IMR-90 (cell line): ENCODE results near the gene RIMBP2. TPM values are rescaled to one million over a fixed set of nuclear protein-coding genes. Genes with fewer than 3 reads are reported as not detected.

Experiments used
- ATAC-seq: fragments of 200-7000 bp; cut with Tn5 transposase; 2 replicates; pipeline ENCODE4 v1.9.1; 2020; ENCODE audit warnings: low read depth, mild to moderate bottlenecking, moderate library complexity
- BruUV-seq: library from RNA; stranded (reverse); fragments of 400-500 nt; replicated peaks from 2 replicates; lab custom pipeline; 2021; lab: Mats Ljungman, UMichigan
- CTCF ChIA-PET: fragments of 300-600 bp; formaldehyde crosslinking; extraction: SDS; loops from one replicate; lab custom pipeline; 2021; ENCODE audit warnings: antibody characterized with exemption; lab: Yijun Ruan, JAX
- POLR2A ChIA-PET: fragments of 300-600 bp; sonication (Branson Sonifier 250); formaldehyde crosslinking; loops from one replicate; lab custom pipeline; 2022; ENCODE audit warnings: antibody characterized with exemption; ENCODE audit not compliant: unreplicated experiment; lab: Charles Lee
- DNase-seq: peaks from one replicate; pipeline ENCODE4 v3.0.0; 2013
- H2AFZ ChIP-seq: replicated peaks from 2 replicates; pipeline ENCODE3; 2013; ENCODE audit warnings: low read length, mild to moderate bottlenecking; ENCODE audit not compliant: poor library complexity
- H2AK5ac ChIP-seq: 2 replicates; pipeline ENCODE4 v1.6.1; 2013; ENCODE audit warnings: low read depth, low read length, inconsistent platforms
- H2AK9ac ChIP-seq: replicated peaks from 2 replicates; pipeline ENCODE3; 2013; ENCODE audit warnings: mild to moderate bottlenecking, low read depth, low read length, moderate library complexity; ENCODE audit not compliant: poor library complexity
- H2BK120ac ChIP-seq: 2 replicates; pipeline ENCODE4 v1.6.1; 2013; ENCODE audit warnings: low read depth, low read length, inconsistent platforms
- H2BK15ac ChIP-seq: 3 replicates; pipeline ENCODE4 v1.6.1; 2013; ENCODE audit warnings: low read depth, low read length, inconsistent platforms
- H2BK20ac ChIP-seq: 2 replicates; pipeline ENCODE4 v1.6.1; 2013; ENCODE audit warnings: low read depth, mild to moderate bottlenecking, inconsistent platforms, low read length, moderate library complexity
- H2BK5ac ChIP-seq: 2 replicates; pipeline ENCODE4 v1.6.1; 2013; ENCODE audit warnings: mild to moderate bottlenecking, low read depth, low read length, inconsistent platforms; ENCODE audit not compliant: poor library complexity, severe bottlenecking
- H3K14ac ChIP-seq: replicated peaks from 2 replicates; pipeline ENCODE4 v1.6.1; 2013; ENCODE audit warnings: low read depth, low read length, inconsistent platforms
- H3K18ac ChIP-seq: 2 replicates; pipeline ENCODE4 v1.6.1; 2013; ENCODE audit warnings: low read depth, low read length, control low read depth
- H3K23ac ChIP-seq: 2 replicates; pipeline ENCODE4 v1.6.1; 2013; ENCODE audit warnings: low read depth, low read length, inconsistent platforms
- H3K27ac ChIP-seq: 2 replicates; pipeline ENCODE4 v1.5.1; 2013; ENCODE audit warnings: mild to moderate bottlenecking, control low read depth, low read length; ENCODE audit not compliant: insufficient read depth
- H3K27me3 ChIP-seq: 2 replicates; pipeline ENCODE4 v1.6.1; 2013; ENCODE audit warnings: low read length; ENCODE audit not compliant: control insufficient read depth, insufficient read depth
- H3K36me3 ChIP-seq: 2 replicates; pipeline ENCODE4 v1.6.1; 2013; ENCODE audit warnings: low read length, mixed read lengths; ENCODE audit not compliant: control insufficient read depth, insufficient read depth
- H3K4ac ChIP-seq: 2 replicates; pipeline ENCODE4 v1.6.1; 2013; ENCODE audit warnings: low read depth, low read length, inconsistent platforms
- H3K4me1 ChIP-seq: 2 replicates; pipeline ENCODE4 v1.6.1; 2013; ENCODE audit warnings: low read length, mixed read lengths; ENCODE audit not compliant: control insufficient read depth, insufficient read depth
- H3K4me2 ChIP-seq: 2 replicates; pipeline ENCODE4 v1.6.1; 2013; ENCODE audit warnings: low read depth, mild to moderate bottlenecking, control low read depth, low read length, moderate library complexity
- H3K4me3 ChIP-seq: 2 replicates; pipeline ENCODE4 v1.5.1; 2013; ENCODE audit warnings: low read depth, mild to moderate bottlenecking, control low read depth, low read length, moderate library complexity; ENCODE audit not compliant: insufficient read depth
- H3K56ac ChIP-seq: 2 replicates; pipeline ENCODE4 v1.6.1; 2013; ENCODE audit warnings: low read length, inconsistent platforms; ENCODE audit not compliant: insufficient read depth; ENCODE audit errors: extremely low read depth
- H3K79me1 ChIP-seq, 2 experiments: 2 replicates each; pipeline ENCODE4 v1.6.1; 2013; ENCODE audit warnings: low read length in 2 of 2, inconsistent platforms in 1 of 2, low read depth in 1 of 2
- H3K9ac ChIP-seq: 2 replicates; pipeline ENCODE4 v1.6.1; 2013; ENCODE audit warnings: low read depth, low read length, control low read depth
- H3K9me1 ChIP-seq: 2 replicates; pipeline ENCODE4 v1.6.1; 2013; ENCODE audit warnings: low read length, inconsistent platforms; ENCODE audit not compliant: insufficient read depth
- H3K9me3 ChIP-seq: 2 replicates; pipeline ENCODE4 v1.6.1; 2013; ENCODE audit warnings: low read length; ENCODE audit not compliant: control insufficient read depth, insufficient read depth
- H4K20me1 ChIP-seq: 2 replicates; pipeline ENCODE4 v1.6.1; 2013; ENCODE audit warnings: low read length, inconsistent platforms; ENCODE audit not compliant: insufficient read depth
- H4K5ac ChIP-seq: 2 replicates; pipeline ENCODE4 v1.6.1; 2013; ENCODE audit warnings: mild to moderate bottlenecking, low read depth, low read length, control low read depth
- H4K8ac ChIP-seq, 2 experiments: 2 replicates each; pipeline ENCODE4 v1.6.1; 2013; ENCODE audit warnings: low read depth in 2 of 2, low read length in 2 of 2, control low read depth in 1 of 2, inconsistent platforms in 1 of 2
- H4K91ac ChIP-seq: 2 replicates; pipeline ENCODE4 v1.6.1; 2013; ENCODE audit warnings: low read depth, low read length, inconsistent platforms; ENCODE audit not compliant: insufficient read depth
- CEBPB ChIP-seq: IDR thresholded peaks from 2 replicates; pipeline ENCODE4 v1.6.1; 2012; ENCODE audit warnings: low read depth, low read length, improper control_type of control experiment
- MAFK ChIP-seq: IDR thresholded peaks from 2 replicates; pipeline ENCODE4 v1.6.1; 2012; ENCODE audit warnings: low read depth, low read length, improper control_type of control experiment
- POLR2A ChIP-seq: IDR thresholded peaks from 2 replicates; pipeline ENCODE4 v1.6.1; 2012; ENCODE audit warnings: mild to moderate bottlenecking, low read depth, low read length
- RAD21 ChIP-seq: IDR thresholded peaks from 2 replicates; pipeline ENCODE4 v1.6.1; 2012; ENCODE audit warnings: low read length, improper control_type of control experiment
- WGBS, 2 experiments: methylation state at CpG; one replicate each; pipeline versions ENCODE4 v1.1.5 to v1.1.7; 2013; ENCODE audit warnings: missing lambda C conversion rate in 2 of 2; ENCODE audit not compliant: insufficient read length in 1 of 2; ENCODE audit errors: extremely low coverage in 2 of 2; 5-methylcytosine and 5-hydroxymethylcytosine counted together
- dilution Hi-C: fragments of 300-500 bp; cut with HindIII; formaldehyde crosslinking; loops from one replicate; pipeline ENCODE4 v1.14.3; 2018; ENCODE audit warnings: low sequenced_read_pairs; ENCODE audit not compliant: unreplicated experiment
- in situ Hi-C: fragments of 300-500 bp; cut with MboI; formaldehyde crosslinking; loops from 3 replicates; pipeline ENCODE4 v1.14.3; 2019; ENCODE audit warnings: low sequenced_read_pairs, inconsistent platforms, mixed read lengths
- intact Hi-C: fragments of 100-400 bp; cut with micrococcal nuclease; formaldehyde crosslinking; loops from 2 replicates; pipeline ENCODE4 v1.10.0; 2022
- polyA plus RNA-seq, 3 experiments: library from polyadenylated mRNA; depleted of rRNA; stranded (reverse); fragments of >200 nt; gene quantifications; 2 replicates each; pipeline ENCODE4 v1.2.3, GENCODE V29; 2012; ENCODE audit warnings: low replicate concordance in 1 of 3
- total RNA-seq: library from RNA; depleted of rRNA; stranded (reverse); fragments of >200 nt; gene quantifications from 2 replicates; pipeline ENCODE4 v1.2.3, GENCODE V29; 2012
- TF ChIP-seq, protein P1 (sequence below): fragments of 150-350 bp; IDR thresholded peaks from 2 replicates; pipeline ENCODE4 v1.6.1; 2016; ENCODE audit warnings: low read depth, mild to moderate bottlenecking, low read length, moderate library complexity, borderline replicate concordance
- TF ChIP-seq, protein P2 (sequence below): conservative IDR thresholded peaks from 2 replicates; pipeline ENCODE4 v1.5.1; 2012; ENCODE audit warnings: mild to moderate bottlenecking, low read depth, low read length, improper control_type of control experiment

Gene RIMBP2
- total and polyA plus RNA-seq, 2 of the 4 experiments (the other 2 are of a cell fraction), result not detected

DNA sequence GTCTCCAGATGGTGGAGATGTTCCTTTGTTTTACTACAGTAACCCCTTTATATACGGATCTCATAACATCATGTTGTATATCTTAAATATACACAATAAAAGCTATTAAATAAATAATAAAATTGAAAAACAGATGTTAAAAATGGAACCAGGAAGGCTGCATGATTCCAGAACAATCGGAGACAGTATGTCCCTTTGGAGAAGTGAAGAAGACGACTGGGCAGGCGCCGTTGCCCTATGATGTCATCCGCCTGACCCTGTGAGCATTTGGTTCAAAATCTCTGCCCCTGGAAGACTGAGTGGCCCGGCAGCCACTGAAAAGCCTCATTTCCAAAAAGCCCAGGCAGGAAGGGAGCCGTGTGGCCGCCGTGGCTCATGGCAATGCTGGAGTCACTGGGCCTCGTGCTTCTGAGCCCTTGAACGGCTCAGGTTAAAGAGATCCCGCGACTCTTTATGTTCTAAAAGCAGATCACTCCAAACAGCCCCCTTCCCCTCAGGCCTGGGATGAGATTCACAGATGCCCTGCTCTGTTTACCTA, 30.8 kb downstream of the RIMBP2 start:
- Histone ChIP-seq H3K9ac (no peak overlapping the region), H3K4me1 (no peaks in the 10 kb centered on the region), H3K23ac (no peak overlapping the region), H2BK20ac (no peak overlapping the region), H3K14ac (no peak overlapping the region), H3K18ac (no peak overlapping the region), H2BK15ac (no peak overlapping the region), H3K4me2 (no peak overlapping the region), H3K56ac (no peak overlapping the region), H3K9me3 (peaks cover 49% of the 10 kb centered on the region), H3K9me1 (no peaks in the 10 kb centered on the region), H2AK5ac (no peak overlapping the region), H3K36me3 (no peaks in the 10 kb centered on the region), H3K4ac (no peak overlapping the region), H2BK5ac (no peak overlapping the region), H3K4me3 (no peak overlapping the region), H4K8ac (no peak overlapping the region), H4K20me1 (no peaks in the 10 kb centered on the region), H3K27me3 (no peaks in the 10 kb centered on the region), H4K5ac (no peak overlapping the region), H4K91ac (no peak overlapping the region), H2AFZ (no peak overlapping the region), H3K27ac (no peak overlapping the region), H2AK9ac (no peak overlapping the region), H2BK120ac (no peak overlapping the region), H3K79me1 (no peaks in the 10 kb centered on the region)
- TF ChIP-seq, protein P1, sequence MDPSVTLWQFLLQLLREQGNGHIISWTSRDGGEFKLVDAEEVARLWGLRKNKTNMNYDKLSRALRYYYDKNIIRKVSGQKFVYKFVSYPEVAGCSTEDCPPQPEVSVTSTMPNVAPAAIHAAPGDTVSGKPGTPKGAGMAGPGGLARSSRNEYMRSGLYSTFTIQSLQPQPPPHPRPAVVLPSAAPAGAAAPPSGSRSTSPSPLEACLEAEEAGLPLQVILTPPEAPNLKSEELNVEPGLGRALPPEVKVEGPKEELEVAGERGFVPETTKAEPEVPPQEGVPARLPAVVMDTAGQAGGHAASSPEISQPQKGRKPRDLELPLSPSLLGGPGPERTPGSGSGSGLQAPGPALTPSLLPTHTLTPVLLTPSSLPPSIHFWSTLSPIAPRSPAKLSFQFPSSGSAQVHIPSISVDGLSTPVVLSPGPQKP, result no peak
- TF ChIP-seq CEBPB (no peak), POLR2A (no peak), RAD21 (no peak), MAFK (no peak)
- TF ChIP-seq, protein P2, sequence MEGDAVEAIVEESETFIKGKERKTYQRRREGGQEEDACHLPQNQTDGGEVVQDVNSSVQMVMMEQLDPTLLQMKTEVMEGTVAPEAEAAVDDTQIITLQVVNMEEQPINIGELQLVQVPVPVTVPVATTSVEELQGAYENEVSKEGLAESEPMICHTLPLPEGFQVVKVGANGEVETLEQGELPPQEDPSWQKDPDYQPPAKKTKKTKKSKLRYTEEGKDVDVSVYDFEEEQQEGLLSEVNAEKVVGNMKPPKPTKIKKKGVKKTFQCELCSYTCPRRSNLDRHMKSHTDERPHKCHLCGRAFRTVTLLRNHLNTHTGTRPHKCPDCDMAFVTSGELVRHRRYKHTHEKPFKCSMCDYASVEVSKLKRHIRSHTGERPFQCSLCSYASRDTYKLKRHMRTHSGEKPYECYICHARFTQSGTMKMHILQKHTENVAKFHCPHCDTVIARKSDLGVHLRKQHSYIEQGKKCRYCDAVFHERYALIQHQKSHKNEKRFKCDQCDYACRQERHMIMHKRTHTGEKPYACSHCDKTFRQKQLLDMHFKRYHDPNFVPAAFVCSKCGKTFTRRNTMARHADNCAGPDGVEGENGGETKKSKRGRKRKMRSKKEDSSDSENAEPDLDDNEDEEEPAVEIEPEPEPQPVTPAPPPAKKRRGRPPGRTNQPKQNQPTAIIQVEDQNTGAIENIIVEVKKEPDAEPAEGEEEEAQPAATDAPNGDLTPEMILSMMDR, result no peak
- CTCF ChIA-PET, result no interaction called here
- DNase-seq (no peak), ATAC-seq (no peak)
- no TSS peak for BruUV-seq
- intact Hi-C loops (no loop called here), dilution Hi-C loops (no loop called here), in situ Hi-C loops (no loop called here)
- 52% methylated on average over 9 of the region's 14 CpGs; no CpG with 5 or more reads in 1 of the 2 experiments for WGBS, 2 experiments
- POLR2A ChIA-PET, result no interaction called here
